ENCODE results near the gene GPX2.

DNA sequence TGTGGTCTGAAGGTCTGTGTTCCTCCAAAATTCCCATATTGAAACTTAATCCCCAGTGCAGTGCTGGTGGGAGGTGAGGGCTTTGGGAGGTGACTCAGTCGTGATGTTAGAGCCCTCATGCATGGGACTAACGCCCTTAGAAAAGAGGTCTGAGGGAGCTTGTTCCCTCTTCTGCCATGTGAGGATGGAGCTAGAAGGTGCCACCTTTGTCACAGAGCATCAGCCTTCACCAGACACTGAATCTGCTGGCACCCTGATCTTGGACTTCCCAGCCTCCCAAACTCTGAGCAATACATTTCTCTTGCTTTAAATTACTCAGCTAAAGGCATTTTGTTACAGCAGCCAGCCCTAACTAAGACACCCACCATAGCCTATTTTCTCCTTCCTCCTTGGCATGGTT is 15.7 kb upstream of the GPX2 start:
- TF ChIP-seq, protein P1, sequence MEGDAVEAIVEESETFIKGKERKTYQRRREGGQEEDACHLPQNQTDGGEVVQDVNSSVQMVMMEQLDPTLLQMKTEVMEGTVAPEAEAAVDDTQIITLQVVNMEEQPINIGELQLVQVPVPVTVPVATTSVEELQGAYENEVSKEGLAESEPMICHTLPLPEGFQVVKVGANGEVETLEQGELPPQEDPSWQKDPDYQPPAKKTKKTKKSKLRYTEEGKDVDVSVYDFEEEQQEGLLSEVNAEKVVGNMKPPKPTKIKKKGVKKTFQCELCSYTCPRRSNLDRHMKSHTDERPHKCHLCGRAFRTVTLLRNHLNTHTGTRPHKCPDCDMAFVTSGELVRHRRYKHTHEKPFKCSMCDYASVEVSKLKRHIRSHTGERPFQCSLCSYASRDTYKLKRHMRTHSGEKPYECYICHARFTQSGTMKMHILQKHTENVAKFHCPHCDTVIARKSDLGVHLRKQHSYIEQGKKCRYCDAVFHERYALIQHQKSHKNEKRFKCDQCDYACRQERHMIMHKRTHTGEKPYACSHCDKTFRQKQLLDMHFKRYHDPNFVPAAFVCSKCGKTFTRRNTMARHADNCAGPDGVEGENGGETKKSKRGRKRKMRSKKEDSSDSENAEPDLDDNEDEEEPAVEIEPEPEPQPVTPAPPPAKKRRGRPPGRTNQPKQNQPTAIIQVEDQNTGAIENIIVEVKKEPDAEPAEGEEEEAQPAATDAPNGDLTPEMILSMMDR (IDR thresholded peaks at IDR 0.05; ENCODE audit: poor library complexity, severe bottlenecking): no peak
- TF ChIP-seq EZH2 (IDR thresholded peaks at IDR 0.05; ENCODE audit: borderline replicate concordance, insufficient read depth, low read length, poor library complexity, severe bottlenecking): no peak
- TF ChIP-seq, protein P2, sequence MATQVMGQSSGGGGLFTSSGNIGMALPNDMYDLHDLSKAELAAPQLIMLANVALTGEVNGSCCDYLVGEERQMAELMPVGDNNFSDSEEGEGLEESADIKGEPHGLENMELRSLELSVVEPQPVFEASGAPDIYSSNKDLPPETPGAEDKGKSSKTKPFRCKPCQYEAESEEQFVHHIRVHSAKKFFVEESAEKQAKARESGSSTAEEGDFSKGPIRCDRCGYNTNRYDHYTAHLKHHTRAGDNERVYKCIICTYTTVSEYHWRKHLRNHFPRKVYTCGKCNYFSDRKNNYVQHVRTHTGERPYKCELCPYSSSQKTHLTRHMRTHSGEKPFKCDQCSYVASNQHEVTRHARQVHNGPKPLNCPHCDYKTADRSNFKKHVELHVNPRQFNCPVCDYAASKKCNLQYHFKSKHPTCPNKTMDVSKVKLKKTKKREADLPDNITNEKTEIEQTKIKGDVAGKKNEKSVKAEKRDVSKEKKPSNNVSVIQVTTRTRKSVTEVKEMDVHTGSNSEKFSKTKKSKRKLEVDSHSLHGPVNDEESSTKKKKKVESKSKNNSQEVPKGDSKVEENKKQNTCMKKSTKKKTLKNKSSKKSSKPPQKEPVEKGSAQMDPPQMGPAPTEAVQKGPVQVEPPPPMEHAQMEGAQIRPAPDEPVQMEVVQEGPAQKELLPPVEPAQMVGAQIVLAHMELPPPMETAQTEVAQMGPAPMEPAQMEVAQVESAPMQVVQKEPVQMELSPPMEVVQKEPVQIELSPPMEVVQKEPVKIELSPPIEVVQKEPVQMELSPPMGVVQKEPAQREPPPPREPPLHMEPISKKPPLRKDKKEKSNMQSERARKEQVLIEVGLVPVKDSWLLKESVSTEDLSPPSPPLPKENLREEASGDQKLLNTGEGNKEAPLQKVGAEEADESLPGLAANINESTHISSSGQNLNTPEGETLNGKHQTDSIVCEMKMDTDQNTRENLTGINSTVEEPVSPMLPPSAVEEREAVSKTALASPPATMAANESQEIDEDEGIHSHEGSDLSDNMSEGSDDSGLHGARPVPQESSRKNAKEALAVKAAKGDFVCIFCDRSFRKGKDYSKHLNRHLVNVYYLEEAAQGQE (IDR thresholded peaks at IDR 0.05; ENCODE audit: borderline replicate concordance): no peak
